ENCODE data around the gene F10.

DNA sequence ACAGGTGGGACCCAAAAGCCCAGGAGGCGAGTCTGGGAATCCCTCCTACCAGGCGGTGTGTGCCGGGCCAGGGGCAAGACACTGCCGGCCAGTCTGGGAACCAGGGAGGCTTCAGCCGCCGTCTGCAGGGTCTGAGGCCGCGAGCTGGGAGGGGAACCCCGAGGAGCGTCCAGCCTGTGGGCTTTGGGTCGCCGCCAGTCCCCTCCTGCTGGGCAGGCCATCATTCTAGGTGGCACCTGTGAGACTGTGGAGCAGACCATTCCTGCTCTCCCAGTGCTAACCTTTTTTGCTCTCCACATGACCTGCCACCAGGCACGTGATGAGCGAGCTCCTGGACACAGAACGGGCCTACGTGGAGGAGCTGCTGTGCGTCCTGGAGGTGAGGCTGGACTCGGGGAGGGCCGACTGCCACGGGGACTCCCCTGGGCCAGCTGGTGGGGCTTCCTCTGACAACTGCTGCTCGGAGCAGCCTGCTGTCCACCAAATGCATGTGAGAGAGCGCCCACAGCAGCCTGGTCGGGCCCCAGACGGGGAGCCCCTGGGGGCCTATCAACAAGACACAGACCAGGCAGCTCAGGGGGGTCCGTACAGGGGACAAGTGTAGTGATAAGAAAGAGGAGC is 41.6 kb upstream of the F10 start:
- TF ChIP-seq, protein P1, sequence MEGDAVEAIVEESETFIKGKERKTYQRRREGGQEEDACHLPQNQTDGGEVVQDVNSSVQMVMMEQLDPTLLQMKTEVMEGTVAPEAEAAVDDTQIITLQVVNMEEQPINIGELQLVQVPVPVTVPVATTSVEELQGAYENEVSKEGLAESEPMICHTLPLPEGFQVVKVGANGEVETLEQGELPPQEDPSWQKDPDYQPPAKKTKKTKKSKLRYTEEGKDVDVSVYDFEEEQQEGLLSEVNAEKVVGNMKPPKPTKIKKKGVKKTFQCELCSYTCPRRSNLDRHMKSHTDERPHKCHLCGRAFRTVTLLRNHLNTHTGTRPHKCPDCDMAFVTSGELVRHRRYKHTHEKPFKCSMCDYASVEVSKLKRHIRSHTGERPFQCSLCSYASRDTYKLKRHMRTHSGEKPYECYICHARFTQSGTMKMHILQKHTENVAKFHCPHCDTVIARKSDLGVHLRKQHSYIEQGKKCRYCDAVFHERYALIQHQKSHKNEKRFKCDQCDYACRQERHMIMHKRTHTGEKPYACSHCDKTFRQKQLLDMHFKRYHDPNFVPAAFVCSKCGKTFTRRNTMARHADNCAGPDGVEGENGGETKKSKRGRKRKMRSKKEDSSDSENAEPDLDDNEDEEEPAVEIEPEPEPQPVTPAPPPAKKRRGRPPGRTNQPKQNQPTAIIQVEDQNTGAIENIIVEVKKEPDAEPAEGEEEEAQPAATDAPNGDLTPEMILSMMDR (conservative IDR thresholded peaks at IDR 0.05; ENCODE audit: low read depth, low read length) = no peak
- TF ChIP-seq EZH2 (IDR thresholded peaks at IDR 0.05; ENCODE audit: borderline replicate concordance, low read depth, low read length, poor library complexity, severe bottlenecking) = no peak

All from A673 (cell line).